GM12878 (cell line): Measurements from ENCODE around the gene MTF2. TPM values are rescaled to one million over a fixed set of nuclear protein-coding genes. Genes with fewer than 3 reads are reported as not detected.
"Not testable (repeated sequence)": the region's sequence is repeated elsewhere in the genome, so short reads cannot be mapped to it uniquely, and the experiment has no call there.

Source experiments
- ATAC-seq: fragments of 200-7000 bp; cut with Tn5 transposase; 3 replicates; pipeline ENCODE4 v1.9.1; 2020; ENCODE audit warnings: mild to moderate bottlenecking, moderate library complexity
- BruUV-seq: library from RNA; stranded (reverse); fragments of 400-500 nt; replicated peaks from 2 replicates; lab custom pipeline; 2021; lab: Mats Ljungman, UMichigan
- CTCF ChIA-PET: fragments of 300-600 bp; sonication (Branson Sonifier 250); formaldehyde crosslinking; extraction: SDS; loops from one replicate; lab custom pipeline; 2021; ENCODE audit warnings: inconsistent platforms; lab: Yijun Ruan, JAX
- POLR2A ChIA-PET: fragments of 350-600 bp; formaldehyde crosslinking; extraction: SDS; loops from one replicate; lab custom pipeline; 2021; ENCODE audit warnings: inconsistent platforms; lab: Charles Lee
- RAD21 ChIA-PET: fragments of 300-600 bp; sonication (Branson Sonifier 250); formaldehyde crosslinking; loops from one replicate; lab custom pipeline; 2023; ENCODE audit warnings: antibody characterized with exemption; ENCODE audit not compliant: unreplicated experiment; lab: Charles Lee
- SMC1A ChIA-PET: fragments of 300-600 bp; sonication (Branson Sonifier 250); formaldehyde crosslinking; loops from one replicate; lab custom pipeline; 2023; ENCODE audit not compliant: unreplicated experiment, uncharacterized antibody; lab: Charles Lee
- DNase-seq: peaks from one replicate; pipeline ENCODE4 v3.0.0-alpha.2; 2011; ENCODE audit warnings: low read depth, low spot score
- FAIRE-seq: peaks from 3 replicates; lab custom pipeline; 2011; peaks lifted over from hg19 to GRCh38; lab: Jason Lieb, UNC
- H2AFZ ChIP-seq: 2 replicates; pipeline ENCODE4 v1.6.0; 2011; ENCODE audit warnings: low read depth, low read length, control low read depth; ENCODE audit not compliant: control insufficient read depth
- H3K27ac ChIP-seq: 2 replicates; pipeline ENCODE4 v1.5.1; 2011; ENCODE audit warnings: control low read depth; ENCODE audit not compliant: control insufficient read depth, insufficient read depth
- H3K27me3 ChIP-seq, 2 experiments: replicated peaks in 1 of 2; 2 replicates each; pipeline versions ENCODE4 v1.6.0 to v1.6.1; 2011; ENCODE audit warnings: low read length in 1 of 2; ENCODE audit not compliant: control insufficient read depth in 2 of 2, insufficient read depth in 2 of 2
- H3K36me3 ChIP-seq, 2 experiments: 2 replicates each; pipeline ENCODE4 v1.5.1; 2011; ENCODE audit warnings: low read length in 1 of 2; ENCODE audit not compliant: control insufficient read depth in 2 of 2, insufficient read depth in 2 of 2
- H3K4me1 ChIP-seq: 2 replicates; pipeline ENCODE4 v1.6.1; 2011; ENCODE audit warnings: mild to moderate bottlenecking, low read length, moderate library complexity, mixed read lengths; ENCODE audit not compliant: control insufficient read depth, insufficient read depth
- H3K4me2 ChIP-seq: 2 replicates; pipeline ENCODE4 v1.6.0; 2011; ENCODE audit warnings: control low read depth; ENCODE audit not compliant: control insufficient read depth, insufficient read depth
- H3K4me3 ChIP-seq: fragments of 200-600 bp; sonication (generic); 2 replicates; pipeline ENCODE4 v1.5.1; 2016
- H3K79me2 ChIP-seq: 2 replicates; pipeline ENCODE4 v1.6.0; 2011; ENCODE audit warnings: low read length; ENCODE audit not compliant: control insufficient read depth, insufficient read depth
- H3K9ac ChIP-seq: 2 replicates; pipeline ENCODE4 v1.8.0; 2011; ENCODE audit warnings: low read length, control low read depth, mixed read lengths; ENCODE audit not compliant: control insufficient read depth, insufficient read depth
- H3K9me3 ChIP-seq: replicated peaks from 3 replicates; pipeline ENCODE4 v1.5.1; 2011; ENCODE audit warnings: mild to moderate bottlenecking, low read length; ENCODE audit not compliant: control insufficient read depth, insufficient read depth
- H4K20me1 ChIP-seq: 2 replicates; pipeline ENCODE4 v1.6.0; 2011; ENCODE audit not compliant: control insufficient read depth, insufficient read depth
- E4F1 ChIP-seq: fragments of 450-650 bp; IDR thresholded peaks from 2 replicates; pipeline ENCODE4 v1.6.1; 2018; ENCODE audit warnings: borderline replicate concordance, mild to moderate bottlenecking; ENCODE audit not compliant: partially characterized antibody
- HCFC1 ChIP-seq: fragments of 150-350 bp; IDR thresholded peaks from 2 replicates; pipeline ENCODE4 v1.6.1; 2014; ENCODE audit warnings: low read length
- MTA3 ChIP-seq: IDR thresholded peaks from 2 replicates; pipeline ENCODE4 v1.6.1; 2012; ENCODE audit warnings: low read length, inconsistent platforms, borderline replicate concordance
- WGBS: methylation state at CpG from one replicate; pipeline ENCODE4 v1.1.6; 2016; ENCODE audit warnings: low lambda C conversion rate; ENCODE audit not compliant: insufficient replicate concordance, insufficient coverage; ENCODE audit errors: missing lambda C conversion rate; 5-methylcytosine and 5-hydroxymethylcytosine counted together
- in situ Hi-C: fragments of 300-500 bp; cut with MboI; formaldehyde crosslinking; loops from 9 replicates; pipeline ENCODE4 v1.14.3; 2018; ENCODE audit warnings: mixed read lengths
- intact Hi-C: fragments of 100-400 bp; cut with micrococcal nuclease; formaldehyde crosslinking; loops from one replicate; pipeline ENCODE4 v1.14.2; 2022; ENCODE audit not compliant: unreplicated experiment
- polyA plus RNA-seq, 11 experiments: library from polyadenylated mRNA; depleted of rRNA in 4 of 11; unstranded in 6 of 11; stranded (reverse) in 5 of 11; fragments of >200 nt; fragmentation: Nextera tagmentation in 4 of 11; fragmentation: Illumina TruSeq in 1 of 11; extraction: Ambion mirVana in 4 of 11; extraction: Trizol in 1 of 11; gene quantifications; 1 replicate in 1 of 11; 2 replicates in 10 of 11; pipeline versions ENCODE4 v1.2.1 to v1.2.3, GENCODE V29; 2011 to 2016; ENCODE audit warnings: inconsistent platforms in 2 of 11, missing spikeins in 2 of 11, low read depth in 1 of 11
- total RNA-seq, 4 experiments: library from RNA; depleted of rRNA in 3 of 4; stranded (reverse); fragments of >200 nt in 3 of 4; fragmentation: Illumina TruSeq in 1 of 4; extraction: Trizol in 1 of 4; gene quantifications; 2 replicates each; pipeline versions ENCODE4 v1.2.1 to v1.2.3, GENCODE V29; 2013 to 2021

Gene MTF2
- total and polyA plus RNA-seq, 10 of the 15 experiments (the other 5 are each of a cell fraction or from before 2014, with no cell fraction given): 22.6 to 74.9 (median 42.8) TPM

- TF ChIP-seq E4F1 (no peak), HCFC1 (no peak), MTA3 (no peak)
- TF ChIP-seq, all 136 proteins: peak for 0
Measured at GRCh38 chr1:93164816-93165215, 85.7 kb downstream of the MTF2 start (continued).

- RAD21 ChIA-PET: not testable (repeated sequence)
- 100% methylated on average over 1 of the region's 1 CpG for WGBS
Measured at GRCh38 chr1:93165895-93166294, 86.8 kb downstream of the MTF2 start.

More at GRCh38 chr1:93165895-93166294, 86.8 kb downstream of the MTF2 start:
- ATAC-seq, H3K9ac ChIP-seq, H3K4me2 ChIP-seq, H3K36me3 ChIP-seq, H4K20me1 ChIP-seq, H2AFZ ChIP-seq, in situ Hi-C loops, H3K27me3 ChIP-seq, H3K4me3 ChIP-seq, FAIRE-seq, H3K4me1 ChIP-seq, DNase-seq, H3K27ac ChIP-seq, intact Hi-C loops, SMC1A ChIA-PET, BruUV-seq: not testable (repeated sequence)
- ChIA-PET POLR2A (interaction anchor here (0.6 kb wide), 2 partner anchors 39 to 145 kb away, joined by 3 read pairs; no protein-coding TSS in a partner anchor), CTCF (interaction anchor here (1.2 kb wide), 1 partner anchor 12 kb away, joined by 3 read pairs; no protein-coding TSS in a partner anchor)
- Histone ChIP-seq H3K79me2 (peaks cover 75% of the 10 kb centered on the region), H3K9me3 (peaks cover 14% of the 10 kb centered on the region; the same call in 2 of the 3 replicates)
